HepG2 (cell line): ENCODE measurements around the gene ABHD17A. TPM values are rescaled to one million over a fixed set of nuclear protein-coding genes. Genes with fewer than 3 reads are reported as not detected.

Experiments used
- ATRX ChIP-seq: sonication (generic); formaldehyde crosslinking; IDR thresholded peaks from 2 replicates; pipeline ENCODE4 v1.4.0; 2020; ENCODE audit warnings: missing genetic modification reagents, borderline replicate concordance
- DMAP1 ChIP-seq: IDR thresholded peaks from 2 replicates; pipeline ENCODE4 v1.6.1; 2016
- DZIP1 ChIP-seq: sonication (generic); formaldehyde crosslinking; IDR thresholded peaks from 2 replicates; pipeline ENCODE4 v1.5.0; 2020; ENCODE audit warnings: mild to moderate bottlenecking, missing genetic modification reagents
- EP300 ChIP-seq, 3 experiments: sonication (generic) in 1 of 3; formaldehyde crosslinking in 1 of 3; IDR thresholded peaks; 2 replicates each; pipeline versions ENCODE4 v1.5.1 to v1.6.1; 2011 to 2020; ENCODE audit warnings: low read depth in 2 of 3, low read length in 2 of 3, borderline replicate concordance in 1 of 3, improper control_type of control experiment in 1 of 3, mild to moderate bottlenecking in 1 of 3, missing genetic modification reagents in 1 of 3, moderate library complexity in 1 of 3
- MEF2D ChIP-seq: sonication (generic); formaldehyde crosslinking; IDR thresholded peaks from 2 replicates; pipeline ENCODE4 v1.5.1; 2020; ENCODE audit warnings: mild to moderate bottlenecking, missing genetic modification reagents
- MEIS1 ChIP-seq: sonication (generic); formaldehyde crosslinking; IDR thresholded peaks from 2 replicates; pipeline ENCODE4 v1.9.0; 2021; ENCODE audit warnings: mild to moderate bottlenecking, missing genetic modification reagents, moderate library complexity, borderline replicate concordance
- NFE2L1 ChIP-seq: sonication (generic); formaldehyde crosslinking; IDR thresholded peaks from 2 replicates; pipeline ENCODE4 v1.4.0; 2020; ENCODE audit warnings: missing genetic modification reagents, mild to moderate bottlenecking, borderline replicate concordance
- REL ChIP-seq: sonication (generic); formaldehyde crosslinking; conservative IDR thresholded peaks from 2 replicates; pipeline ENCODE4 v1.8.0; 2022; ENCODE audit warnings: mild to moderate bottlenecking, missing genetic modification reagents, moderate library complexity
- SRSF4 ChIP-seq: fragments of 200-400 bp; formaldehyde crosslinking; IDR thresholded peaks from one replicate; pipeline ENCODE4 v1.6.1; 2018; ENCODE audit warnings: mild to moderate bottlenecking, low read depth, low read length, moderate library complexity; ENCODE audit not compliant: poor library complexity, severe bottlenecking
- TRIM22 ChIP-seq: fragments of 450-650 bp; IDR thresholded peaks from 2 replicates; pipeline ENCODE4 v1.6.1; 2017
- ZFP36 ChIP-seq: fragments of 150-350 bp; IDR thresholded peaks from 2 replicates; pipeline ENCODE4 v1.6.1; 2018; ENCODE audit warnings: borderline replicate concordance, low read length, low read depth; ENCODE audit not compliant: partially characterized antibody
- ZNF180 ChIP-seq: sonication (generic); formaldehyde crosslinking; IDR thresholded peaks from 2 replicates; pipeline ENCODE4 v1.4.0; 2020; ENCODE audit warnings: low read depth, missing genetic modification reagents, borderline replicate concordance
- ZNF292 ChIP-seq: sonication (generic); formaldehyde crosslinking; IDR thresholded peaks from 2 replicates; pipeline ENCODE4 v1.8.1; 2022; ENCODE audit warnings: mild to moderate bottlenecking, low read depth, missing genetic modification reagents, borderline replicate concordance
- ZNF335 ChIP-seq: sonication (generic); formaldehyde crosslinking; IDR thresholded peaks from 2 replicates; pipeline ENCODE4 v1.4.0; 2020; ENCODE audit warnings: missing genetic modification reagents
- ZNF354B ChIP-seq: sonication (generic); formaldehyde crosslinking; IDR thresholded peaks from 2 replicates; pipeline ENCODE4 v1.8.0; 2022; ENCODE audit warnings: mild to moderate bottlenecking, missing genetic modification reagents
- ZNF430 ChIP-seq: sonication (generic); formaldehyde crosslinking; IDR thresholded peaks from 2 replicates; pipeline ENCODE4 v1.9.0; 2021; ENCODE audit warnings: mild to moderate bottlenecking, missing genetic modification reagents
- ZNF558 ChIP-seq: sonication (generic); formaldehyde crosslinking; IDR thresholded peaks from 2 replicates; pipeline ENCODE4 v1.9.0; 2022; ENCODE audit warnings: mild to moderate bottlenecking, missing genetic modification reagents, borderline replicate concordance
- ZNF629 ChIP-seq: sonication (generic); formaldehyde crosslinking; conservative IDR thresholded peaks from 2 replicates; pipeline ENCODE4 v1.5.0; 2020; ENCODE audit warnings: missing genetic modification reagents
- ZNF652 ChIP-seq: IDR thresholded peaks from 2 replicates; pipeline ENCODE4 v1.6.1; 2016; ENCODE audit warnings: low read depth, borderline replicate concordance
- ZNF670 ChIP-seq: sonication (generic); formaldehyde crosslinking; IDR thresholded peaks from 2 replicates; pipeline ENCODE4 v1.8.0; 2022; ENCODE audit warnings: mild to moderate bottlenecking, missing genetic modification reagents, borderline replicate concordance
- ZNF678 ChIP-seq: sonication (generic); formaldehyde crosslinking; IDR thresholded peaks from 2 replicates; pipeline ENCODE4 v1.4.0; 2020; ENCODE audit warnings: mild to moderate bottlenecking, missing genetic modification reagents
- ZNF790 ChIP-seq: sonication (generic); formaldehyde crosslinking; IDR thresholded peaks from 2 replicates; pipeline ENCODE4 v1.8.0; 2022; ENCODE audit warnings: missing genetic modification reagents, mild to moderate bottlenecking, borderline replicate concordance
- ZNF839 ChIP-seq: sonication (generic); formaldehyde crosslinking; IDR thresholded peaks from 2 replicates; pipeline ENCODE4 v1.4.0; 2020; ENCODE audit warnings: missing genetic modification reagents, mild to moderate bottlenecking, borderline replicate concordance
- ZSCAN9 ChIP-seq: IDR thresholded peaks from 2 replicates; pipeline ENCODE4 v1.6.1; 2016; ENCODE audit warnings: borderline replicate concordance
- polyA plus RNA-seq, 8 experiments: library from polyadenylated mRNA; depleted of rRNA in 3 of 8; stranded (reverse) in 7 of 8; unstranded in 1 of 8; fragments of >200 nt; fragmentation: Illumina TruSeq in 4 of 8; extraction: Trizol in 4 of 8; gene quantifications; 2 replicates each; pipeline versions ENCODE4 v1.2.1 to v1.2.3, GENCODE V29; 2011 to 2016; ENCODE audit warnings: low read depth in 4 of 8, missing spikeins in 1 of 8, mixed read lengths in 1 of 8; ENCODE audit not compliant: insufficient read depth in 1 of 8
- total RNA-seq, 5 experiments: library from RNA; depleted of rRNA; stranded (reverse); fragments of >200 nt; fragmentation: Illumina TruSeq; extraction: Trizol; gene quantifications; 2 replicates each; pipeline ENCODE4 v1.2.3, GENCODE V29; 2016; ENCODE audit warnings: low read depth in 1 of 5
- TF ChIP-seq, protein P1 (sequence below): IDR thresholded peaks from 2 replicates; pipeline ENCODE4 v1.6.1; 2016; ENCODE audit warnings: low read depth

Gene ABHD17A
- total and polyA plus RNA-seq, 2 of the 13 experiments (the other 11 are each of a cell fraction or from before 2014, with no cell fraction given) = 27.7 to 40.8 TPM

- TF ChIP-seq DZIP1 = no peak
- TF ChIP-seq REL (CRISPR knock-in tag) = no peak
- TF ChIP-seq TRIM22 = no peak
- TF ChIP-seq ZNF629 (CRISPR knock-in tag) = no peak
- no peak for TF ChIP-seq NFE2L1 (CRISPR knock-in tag)
- TF ChIP-seq ZNF292 (CRISPR knock-in tag) = no peak
- no peak for TF ChIP-seq ZNF839 (CRISPR knock-in tag)
- no peak for TF ChIP-seq ZNF678 (CRISPR knock-in tag)
- TF ChIP-seq ZSCAN9 (CRISPR knock-in tag) = no peak
- TF ChIP-seq, protein P1, sequence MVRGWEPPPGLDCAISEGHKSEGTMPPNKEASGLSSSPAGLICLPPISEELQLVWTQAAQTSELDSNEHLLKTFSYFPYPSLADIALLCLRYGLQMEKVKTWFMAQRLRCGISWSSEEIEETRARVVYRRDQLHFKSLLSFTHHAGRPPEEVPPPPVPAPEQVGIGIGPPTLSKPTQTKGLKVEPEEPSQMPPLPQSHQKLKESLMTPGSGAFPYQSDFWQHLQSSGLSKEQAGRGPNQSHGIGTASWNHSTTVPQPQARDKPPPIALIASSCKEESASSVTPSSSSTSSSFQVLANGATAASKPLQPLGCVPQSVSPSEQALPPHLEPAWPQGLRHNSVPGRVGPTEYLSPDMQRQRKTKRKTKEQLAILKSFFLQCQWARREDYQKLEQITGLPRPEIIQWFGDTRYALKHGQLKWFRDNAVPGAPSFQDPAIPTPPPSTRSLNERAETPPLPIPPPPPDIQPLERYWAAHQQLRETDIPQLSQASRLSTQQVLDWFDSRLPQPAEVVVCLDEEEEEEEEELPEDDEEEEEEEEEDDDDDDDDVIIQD (CRISPR knock-in tag) = no peak
- TF ChIP-seq SRSF4 = no peak
- TF ChIP-seq ZNF430 (CRISPR knock-in tag) = 0 out of 2 replicates have a peak, but pooled peaks have one; percentile 52
- no peak for TF ChIP-seq ZNF558 (CRISPR knock-in tag)
- TF ChIP-seq ZNF652 (CRISPR knock-in tag) = no peak
- peak; percentile 78; the same call in 1 of the 2 replicates for TF ChIP-seq ZNF790 (CRISPR knock-in tag)
- TF ChIP-seq MEIS1 (CRISPR knock-in tag) = no peak
- TF ChIP-seq ATRX (CRISPR knock-in tag) = no peak
- no peak for TF ChIP-seq MEF2D
- no peak; a peak in 1 of 4 replicates for TF ChIP-seq EP300 (IDR thresholded peaks at IDR 0.05; ENCODE audit: low read depth in 2 of 2, low read length in 2 of 2)
- TF ChIP-seq EP300 (CRISPR knock-in tag; IDR thresholded peaks at IDR 0.05; ENCODE audit: borderline replicate concordance) = no peak
- TF ChIP-seq ZNF670 = no peak
- TF ChIP-seq ZFP36 = peak; percentile 23
- peak; percentile 98 for TF ChIP-seq ZNF335
- TF ChIP-seq DMAP1 = no peak
- no peak for TF ChIP-seq ZNF354B (CRISPR knock-in tag)
- no peak for TF ChIP-seq ZNF180
Observed at GRCh38 chr19:1848399-1849131, 36.7 kb downstream of the ABHD17A start, which contains the start of gene REXO1 (continued).
